Astrocyte of the cerebellum (primary cell): ENCODE data around the gene GIMD1.

Experiments
- DNase-seq: peaks from one replicate; pipeline ENCODE4 v3.0.0-alpha.2; 2011; ENCODE audit warnings: low read depth
- H3K4me3 ChIP-seq: 2 replicates; pipeline ENCODE4 v1.5.1; 2011; ENCODE audit warnings: mild to moderate bottlenecking, low read depth, low read length, moderate library complexity
- CTCF ChIP-seq: IDR thresholded peaks from 2 replicates; pipeline ENCODE4 v1.5.1; 2012; ENCODE audit warnings: low read length, low read depth, moderate library complexity, mild to moderate bottlenecking; ENCODE audit errors: missing control alignments
- in situ Hi-C: cut with HindIII; loops from 2 replicates; pipeline ENCODE4 v1.10.0; 2017; ENCODE audit warnings: low sequenced_read_pairs

Gene GIMD1

GRCh38 chr4:106385853-106386393 lies 17.3 kb upstream of the GIMD1 start:
- H3K4me3 ChIP-seq: no peak overlapping the region
- no peak for TF ChIP-seq CTCF
- no peak for DNase-seq
- in situ Hi-C loops: no loop called here

GRCh38 chr4:106384878-106385277 lies 16.3 kb upstream of the GIMD1 start:
- no peak for DNase-seq
- H3K4me3 ChIP-seq: no peak overlapping the region
- TF ChIP-seq CTCF: no peak
- in situ Hi-C loops: no loop called here

- in situ Hi-C loops: no loop called here
- no peak for DNase-seq
- H3K4me3 ChIP-seq: no peak overlapping the region
- TF ChIP-seq CTCF: no peak
These were observed 11.6 kb upstream of the GIMD1 start for GRCh38 chr4:106380179-106380578.

GRCh38 chr4:106373026-106373425 lies 4.4 kb upstream of the GIMD1 start:
- H3K4me3 ChIP-seq: no peak overlapping the region
- DNase-seq: no peak
- in situ Hi-C loops: no loop called here
- TF ChIP-seq CTCF: no peak

- H3K4me3 ChIP-seq: no peak overlapping the region
- DNase-seq: no peak
- no peak for TF ChIP-seq CTCF
- in situ Hi-C loops: no loop called here
These were observed 2.6 kb upstream of the GIMD1 start for GRCh38 chr4:106371161-106371560.

GRCh38 chr4:106370214-106370613 lies 1.6 kb upstream of the GIMD1 start:
- no peak overlapping the region for H3K4me3 ChIP-seq
- in situ Hi-C loops: no loop called here
- DNase-seq: no peak
- no peak for TF ChIP-seq CTCF
